ENCODE measurements around the gene CD37. TPM values are rescaled to one million over a fixed set of nuclear protein-coding genes. Genes with fewer than 3 reads are reported as not detected.
"Not testable (repeated sequence)": the region's sequence is repeated elsewhere in the genome, so short reads cannot be mapped to it uniquely, and the experiment has no call there.

The CD37 gene
- total RNA-seq, 2 experiments from 2014 or later: 152 to 191 TPM

- DNase-seq; H3K27me3 Mint-ChIP-seq; intact Hi-C loops (cut with DNase I, micrococcal nuclease); H3K4me3 Mint-ChIP-seq; H3K9me3 Mint-ChIP-seq (ENCODE audit: low read depth); H3K27ac Mint-ChIP-seq; H3K36me3 Mint-ChIP-seq (ENCODE audit: low read depth); H3K4me1 Mint-ChIP-seq: not testable (repeated sequence)
- POLR2A ChIA-PET: interaction anchor here (0.7 kb wide), 1 partner anchor 406 kb away, joined by 6 read pairs; the partner anchor contains the start of gene NUCB1
- peak; percentile 36 for ATAC-seq
- CTCF ChIA-PET: interaction anchor here (0.6 to 1.3 kb wide), 4 partner anchors 21 to 330 kb away, joined by 3 to 5 read pairs (median 3); no protein-coding TSS in a partner anchor
Measured at GRCh38 chr19:49306734-49307133, 28.5 kb upstream of the CD37 start.

DNA sequence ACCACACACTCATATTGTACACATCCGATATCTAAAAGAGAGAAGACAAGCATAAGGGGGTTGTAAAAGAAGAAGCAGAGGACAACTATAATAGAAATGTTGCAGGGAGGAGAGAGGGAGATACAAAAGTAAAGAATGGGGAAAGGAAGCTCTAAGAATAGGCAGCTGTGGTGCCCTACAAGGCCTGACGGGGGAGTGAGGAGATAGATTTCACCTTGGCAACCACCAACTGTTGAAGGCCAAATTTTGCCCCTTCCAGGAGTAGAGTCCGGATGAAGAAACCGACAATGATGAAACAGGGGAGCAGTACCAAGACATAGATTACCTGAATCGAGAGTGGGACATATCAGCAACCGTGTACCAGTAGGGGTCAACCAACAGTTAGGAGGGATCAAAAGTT, 26.1 kb upstream of the CD37 start:
- ChIA-PET CTCF (interaction anchor here (0.7 kb wide), 1 partner anchor 1318 kb away, joined by 3 read pairs; no protein-coding TSS in a partner anchor), POLR2A (no interaction called here)
- no peaks in the 10 kb centered on the region for H3K4me1 Mint-ChIP-seq
- no peaks in the 10 kb centered on the region for H3K9me3 Mint-ChIP-seq (ENCODE audit: low read depth)
- H3K27me3 Mint-ChIP-seq: no peaks in the 10 kb centered on the region
- H3K4me3 Mint-ChIP-seq: no peak overlapping the region
- peaks cover 6% of the 10 kb centered on the region for H3K36me3 Mint-ChIP-seq (ENCODE audit: low read depth)
- no peak overlapping the region for H3K27ac Mint-ChIP-seq
- no peak for ATAC-seq
- DNase-seq: no peak
- intact Hi-C loops (cut with DNase I, micrococcal nuclease): no loop called here

DNA sequence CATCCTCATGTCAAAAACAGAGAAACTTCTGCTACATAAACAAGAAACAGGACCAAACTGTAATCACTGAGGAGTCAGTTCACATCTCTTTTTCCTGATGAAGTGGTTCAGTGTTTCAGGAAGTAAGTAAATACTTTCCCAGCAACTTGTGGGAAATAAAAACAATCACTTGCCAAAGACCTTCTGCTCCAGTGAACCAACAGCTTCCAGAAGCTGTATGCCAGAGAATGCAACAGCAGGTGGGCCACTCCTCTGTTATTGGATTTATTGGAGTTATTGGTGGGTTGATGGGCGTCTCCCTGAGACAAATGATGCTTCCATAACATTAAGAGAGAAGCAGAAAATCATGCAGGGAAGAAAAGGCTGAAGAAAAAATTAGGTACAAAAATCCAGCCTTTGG, 20.1 kb upstream of the CD37 start:
- CTCF ChIA-PET: interaction anchor here (0.6 to 1.8 kb wide), 4 partner anchors 14 to 484 kb away, joined by 3 to 9 read pairs (median 3); no protein-coding TSS in a partner anchor
- no peak overlapping the region for H3K27ac Mint-ChIP-seq
- POLR2A ChIA-PET: interaction anchor here (0.8 kb wide), 1 partner anchor 20 kb away, joined by 3 read pairs; the partner anchor contains the start of gene CD37
- ATAC-seq: no peak
- peaks cover 8% of the 10 kb centered on the region for H3K9me3 Mint-ChIP-seq (ENCODE audit: low read depth)
- no peaks in the 10 kb centered on the region for H3K27me3 Mint-ChIP-seq
- intact Hi-C loops (cut with DNase I, micrococcal nuclease): no loop called here
- H3K36me3 Mint-ChIP-seq (ENCODE audit: low read depth): peaks cover 21% of the 10 kb centered on the region
- DNase-seq: no peak
- peaks cover 5% of the 10 kb centered on the region for H3K4me1 Mint-ChIP-seq
- H3K4me3 Mint-ChIP-seq: no peak overlapping the region

DNA sequence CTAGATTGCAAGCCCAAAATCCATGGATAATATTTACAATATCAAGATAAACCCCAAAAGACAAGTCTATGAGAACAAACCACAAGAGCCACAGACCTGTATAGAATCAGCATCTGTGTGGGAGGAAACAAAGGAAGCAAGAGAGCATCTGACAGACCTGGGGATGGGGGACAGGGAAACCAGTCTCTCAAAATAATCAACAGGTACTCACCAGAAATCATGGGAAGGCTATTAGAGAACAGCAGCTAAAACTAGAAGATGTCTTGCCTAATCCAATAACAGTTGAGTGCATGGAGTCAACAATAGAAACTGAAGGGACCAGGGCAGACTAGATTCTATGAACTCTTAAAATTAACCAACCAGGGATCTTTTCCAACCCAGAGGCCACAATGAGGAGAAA, 18.9 kb upstream of the CD37 start:
- peaks cover 5% of the 10 kb centered on the region for H3K4me1 Mint-ChIP-seq
- no peak overlapping the region for H3K27ac Mint-ChIP-seq
- peaks cover 15% of the 10 kb centered on the region for H3K36me3 Mint-ChIP-seq (ENCODE audit: low read depth)
- intact Hi-C loops (cut with DNase I, micrococcal nuclease): no loop called here
- ChIA-PET POLR2A (interaction anchor here (0.7 kb wide), 1 partner anchor 95 kb away, joined by 5 read pairs; no protein-coding TSS in a partner anchor), CTCF (interaction anchor here (1.0 kb wide), 1 partner anchor 14 kb away, joined by 3 read pairs; no protein-coding TSS in a partner anchor)
- H3K9me3 Mint-ChIP-seq (ENCODE audit: low read depth): peaks cover 8% of the 10 kb centered on the region
- DNase-seq (no peak), ATAC-seq (no peak)
- H3K27me3 Mint-ChIP-seq: no peaks in the 10 kb centered on the region
- no peak overlapping the region for H3K4me3 Mint-ChIP-seq

- Mint-ChIP-seq H3K27ac (no peak overlapping the region), H3K27me3 (no peaks in the 10 kb centered on the region), H3K9me3 (ENCODE audit: low read depth) (peaks cover 8% of the 10 kb centered on the region), H3K36me3 (ENCODE audit: low read depth) (peaks cover 18% of the 10 kb centered on the region), H3K4me3 (no peak overlapping the region), H3K4me1 (peaks cover 5% of the 10 kb centered on the region)
- ChIA-PET POLR2A (interaction anchor here (0.7 kb wide), 1 partner anchor 10 kb away, joined by 5 read pairs; no protein-coding TSS in a partner anchor), CTCF (interaction anchor here (0.6 to 2.1 kb wide), 5 partner anchors 7 to 96 kb away, joined by 3 to 10 read pairs (median 4); no protein-coding TSS in a partner anchor)
- intact Hi-C loops (cut with DNase I, micrococcal nuclease): no loop called here
- DNase-seq (no peak), ATAC-seq (no peak)
Measured at GRCh38 chr19:49318296-49318695, 16.9 kb upstream of the CD37 start.

DNA sequence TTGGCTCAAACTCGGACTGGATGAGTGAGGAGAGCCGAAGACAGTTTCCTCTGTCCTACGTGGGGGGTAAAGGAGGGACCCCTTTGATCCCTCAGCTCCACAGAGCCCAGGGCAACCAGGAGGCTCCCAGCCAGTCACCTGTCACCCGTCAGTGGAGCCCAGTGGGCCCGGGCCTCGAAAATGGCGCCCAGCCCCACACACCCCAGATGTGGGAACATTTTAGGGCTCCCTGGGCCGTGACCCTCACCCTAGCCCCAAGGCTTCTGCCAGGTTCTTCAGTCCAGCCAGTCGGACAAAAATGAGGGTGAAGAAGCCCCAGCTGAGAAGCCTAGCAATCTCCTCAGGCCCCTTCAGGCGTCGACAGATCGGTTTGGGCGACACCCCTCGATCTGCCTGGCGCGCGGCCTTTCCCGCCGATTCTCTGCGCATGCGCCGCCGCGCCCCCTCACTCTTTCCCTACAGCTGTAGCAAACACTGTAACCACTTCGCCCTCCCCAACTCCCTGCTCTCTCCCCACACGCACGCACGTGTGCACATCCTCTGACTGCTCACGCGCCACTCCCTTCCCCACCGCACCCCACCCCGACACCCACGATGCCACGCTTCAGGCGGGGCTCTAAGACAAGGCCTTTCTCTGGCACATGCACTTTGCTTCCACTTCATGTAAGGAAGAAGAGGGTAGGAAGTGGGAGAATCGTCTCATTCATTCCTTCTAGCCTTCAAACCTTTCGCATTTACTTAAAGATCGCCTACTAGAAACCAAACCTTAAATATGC, 10.2 kb upstream of the CD37 start, which contains the start of gene SLC6A16:
Gene SLC6A16, minus strand, starts transcription at position 391 of the 776 bp plus-strand sequence. CDS start 13,844 bp downstream, outside the sequence.
- peaks cover 4% of the 10 kb centered on the region for H3K36me3 Mint-ChIP-seq (ENCODE audit: low read depth)
- intact Hi-C loops (cut with DNase I, micrococcal nuclease): no loop called here
- DNase-seq (no peak), ATAC-seq (no peak)
- H3K4me3 Mint-ChIP-seq: no peak within 1 kb of the TSS
- CTCF ChIA-PET: interaction anchor here (0.6 kb wide), 1 partner anchor 9 kb away, joined by 3 read pairs; no protein-coding TSS in a partner anchor
- peaks cover 23% of the 10 kb centered on the region for H3K4me1 Mint-ChIP-seq
- no peaks in the 10 kb centered on the region for H3K9me3 Mint-ChIP-seq (ENCODE audit: low read depth)
- POLR2A ChIA-PET: no interaction called here
- no peak within 1 kb of the TSS for H3K27ac Mint-ChIP-seq
- H3K27me3 Mint-ChIP-seq: no peaks in the 10 kb centered on the region

GRCh38 chr19:49325756-49326155, 9.4 kb upstream of the CD37 start:
- CTCF ChIA-PET: interaction anchor here (0.8 kb wide), 1 partner anchor 8 kb away, joined by 3 read pairs; no protein-coding TSS in a partner anchor
- H3K9me3 Mint-ChIP-seq (ENCODE audit: low read depth); DNase-seq; intact Hi-C loops (cut with DNase I, micrococcal nuclease); ATAC-seq; POLR2A ChIA-PET; H3K27ac Mint-ChIP-seq; H3K36me3 Mint-ChIP-seq (ENCODE audit: low read depth); H3K27me3 Mint-ChIP-seq; H3K4me3 Mint-ChIP-seq: not testable (repeated sequence)
- peaks cover 29% of the 10 kb centered on the region for H3K4me1 Mint-ChIP-seq

DNA sequence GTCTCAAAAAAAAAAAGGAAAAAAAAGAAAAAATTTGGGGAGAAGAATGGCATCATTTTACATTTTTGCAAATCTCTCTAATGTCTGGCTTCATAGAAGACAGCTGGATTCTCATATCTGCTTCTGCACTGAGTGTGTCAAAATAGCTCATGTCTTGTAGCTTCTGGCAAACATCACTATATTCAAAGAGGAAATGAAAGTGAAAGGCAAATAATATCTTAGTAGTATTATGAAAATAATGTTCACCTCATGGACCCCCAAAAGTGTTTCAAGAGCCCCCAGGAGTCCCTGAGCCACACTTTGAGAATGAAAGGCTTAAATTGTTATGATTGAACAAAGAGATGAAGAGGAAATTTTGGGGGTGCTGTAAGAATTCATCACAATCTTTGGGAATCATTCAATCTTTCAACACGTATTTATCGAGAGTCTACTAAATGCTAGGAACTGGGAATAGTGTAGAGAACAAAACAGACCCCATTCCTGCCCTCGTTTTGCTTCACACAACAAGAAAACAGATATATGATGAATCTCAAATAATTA, 9.0 kb upstream of the CD37 start:
- POLR2A ChIA-PET: no interaction called here
- ATAC-seq: no peak
- CTCF ChIA-PET: interaction anchor here (0.8 kb wide), 1 partner anchor 8 kb away, joined by 3 read pairs; no protein-coding TSS in a partner anchor
- Mint-ChIP-seq H3K9me3 (ENCODE audit: low read depth) (no peaks in the 10 kb centered on the region), H3K36me3 (ENCODE audit: low read depth) (peaks cover 8% of the 10 kb centered on the region), H3K4me1 (peaks cover 34% of the 10 kb centered on the region), H3K27ac (no peak overlapping the region), H3K4me3 (no peak overlapping the region), H3K27me3 (no peaks in the 10 kb centered on the region)
- no peak for DNase-seq
- intact Hi-C loops (cut with DNase I, micrococcal nuclease): no loop called here

DNA sequence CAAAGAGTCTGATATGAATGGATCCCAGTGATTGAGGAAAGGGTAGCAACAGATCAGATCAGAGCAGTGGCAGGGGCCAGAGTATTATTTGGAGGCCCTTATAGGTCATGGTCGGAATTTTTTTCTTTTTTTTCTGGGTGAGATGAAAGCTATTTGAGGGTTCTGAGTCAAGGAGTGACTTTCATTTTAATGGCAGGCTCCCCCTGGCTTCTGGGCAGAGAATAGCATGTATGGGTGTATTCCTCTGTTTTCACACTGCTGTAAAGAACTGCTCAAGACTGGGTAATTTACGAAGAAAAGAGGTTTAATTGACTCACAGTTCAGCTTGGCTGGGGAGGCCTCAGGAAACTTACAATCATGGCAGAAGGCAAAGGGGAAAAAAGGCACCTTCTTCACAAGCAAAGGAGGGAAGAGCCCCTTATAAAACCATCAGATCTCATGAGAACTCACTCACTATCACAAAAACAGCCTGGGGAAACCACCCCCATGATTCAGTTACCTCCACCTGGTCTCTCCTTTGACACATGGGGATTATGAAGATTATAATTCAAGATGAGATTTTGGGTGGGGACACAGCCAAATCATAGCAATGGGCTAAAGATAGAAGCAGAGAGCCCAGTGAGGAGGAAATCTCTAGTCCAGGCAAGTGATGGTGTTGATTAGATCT, 7.2 kb upstream of the CD37 start:
- H3K36me3 Mint-ChIP-seq (ENCODE audit: low read depth): peaks cover 5% of the 10 kb centered on the region
- peaks cover 51% of the 10 kb centered on the region for H3K4me1 Mint-ChIP-seq
- ChIA-PET POLR2A (interaction anchor here (0.6 kb wide), 1 partner anchor 9 kb away, joined by 5 read pairs; no protein-coding TSS in a partner anchor), CTCF (interaction anchor here (0.7 to 1.6 kb wide), 10 partner anchors 9 to 65 kb away, joined by 3 to 5 read pairs (median 4); no protein-coding TSS in a partner anchor)
- peak overlapping the region; percentile 69 for H3K27ac Mint-ChIP-seq
- H3K9me3 Mint-ChIP-seq (ENCODE audit: low read depth): no peaks in the 10 kb centered on the region
- intact Hi-C loops (cut with DNase I, micrococcal nuclease): loop anchor here in 1 of 2 experiments (1.0 kb wide), 1 partner anchor 102 kb away; no protein-coding TSS in a partner anchor
- DNase-seq: peak; percentile 75
- ATAC-seq: peak; percentile 27
- H3K4me3 Mint-ChIP-seq: no peak overlapping the region
- no peaks in the 10 kb centered on the region for H3K27me3 Mint-ChIP-seq

DNA sequence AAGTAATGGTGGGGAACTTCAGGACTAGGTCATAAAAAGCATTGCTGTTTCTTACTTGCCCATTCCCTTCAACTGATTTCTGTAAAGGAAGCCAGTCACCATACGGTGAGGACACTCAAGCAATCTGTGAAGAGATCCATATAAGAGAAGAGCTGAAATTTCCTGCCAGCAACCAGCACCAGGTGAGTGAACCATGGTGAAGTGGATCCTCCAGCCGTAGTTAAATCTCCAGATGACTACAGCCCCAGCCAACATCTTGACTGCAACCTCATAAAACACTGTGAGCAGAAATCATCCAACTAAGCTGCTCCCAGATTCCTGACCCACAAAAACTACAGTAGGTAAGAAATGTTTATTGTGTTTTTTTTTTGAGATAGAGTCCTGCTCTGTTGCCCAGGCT, 6.5 kb upstream of the CD37 start:
- H3K9me3 Mint-ChIP-seq (ENCODE audit: low read depth): no peaks in the 10 kb centered on the region
- no peak for DNase-seq
- H3K4me3 Mint-ChIP-seq: no peak overlapping the region
- intact Hi-C loops (cut with DNase I, micrococcal nuclease): loop anchor here in 1 of 2 experiments (1.0 kb wide), 1 partner anchor 102 kb away; no protein-coding TSS in a partner anchor
- H3K36me3 Mint-ChIP-seq (ENCODE audit: low read depth): peaks cover 5% of the 10 kb centered on the region
- no peak overlapping the region for H3K27ac Mint-ChIP-seq
- no peak for ATAC-seq
- H3K27me3 Mint-ChIP-seq: no peaks in the 10 kb centered on the region
- POLR2A ChIA-PET: interaction anchor here (0.6 kb wide), 1 partner anchor 480 kb away, joined by 3 read pairs; no protein-coding TSS in a partner anchor
- CTCF ChIA-PET: interaction anchor here (0.7 kb wide), 1 partner anchor 103 kb away, joined by 3 read pairs; no protein-coding TSS in a partner anchor
- peaks cover 59% of the 10 kb centered on the region for H3K4me1 Mint-ChIP-seq
